ENCODE data around the gene VPS41.
"Not testable (repeated sequence)": the region's sequence is repeated elsewhere in the genome, so short reads cannot be mapped to it uniquely, and the experiment has no call there.

Gene VPS41

DNA sequence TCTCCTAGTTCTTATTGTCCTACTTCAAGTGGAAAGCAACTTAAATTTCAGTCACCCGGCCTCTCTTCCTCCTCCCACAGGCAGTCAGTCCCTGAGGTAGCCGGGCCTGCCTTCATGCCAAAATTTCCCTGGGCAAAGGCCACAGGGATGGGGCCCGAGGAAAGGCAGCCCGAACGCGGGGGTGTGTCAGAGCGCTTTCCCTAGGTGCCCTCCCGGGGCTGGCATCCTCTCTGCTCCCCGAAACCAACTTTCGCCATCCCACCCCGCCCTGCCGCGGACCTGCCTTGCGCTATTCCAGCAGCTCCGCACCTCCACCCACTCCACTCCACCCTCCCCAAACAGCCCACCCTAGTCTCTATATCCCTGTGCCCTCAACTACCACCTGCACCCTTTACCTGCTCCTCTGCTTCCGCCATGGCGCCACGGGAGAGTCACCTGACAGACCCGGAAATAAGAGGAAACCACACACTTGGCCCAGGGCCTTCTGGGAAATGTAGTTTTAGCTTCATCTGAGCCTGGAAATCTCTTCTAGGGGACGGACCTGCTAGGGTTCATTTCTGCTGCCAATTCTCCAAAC, at the start of gene VPS41:
Gene VPS41, minus strand, starts transcription at position 433 of the 577 bp plus-strand sequence. Its CDS starts 17 bp downstream, at position 416.
- TF ChIP-seq, protein P1, sequence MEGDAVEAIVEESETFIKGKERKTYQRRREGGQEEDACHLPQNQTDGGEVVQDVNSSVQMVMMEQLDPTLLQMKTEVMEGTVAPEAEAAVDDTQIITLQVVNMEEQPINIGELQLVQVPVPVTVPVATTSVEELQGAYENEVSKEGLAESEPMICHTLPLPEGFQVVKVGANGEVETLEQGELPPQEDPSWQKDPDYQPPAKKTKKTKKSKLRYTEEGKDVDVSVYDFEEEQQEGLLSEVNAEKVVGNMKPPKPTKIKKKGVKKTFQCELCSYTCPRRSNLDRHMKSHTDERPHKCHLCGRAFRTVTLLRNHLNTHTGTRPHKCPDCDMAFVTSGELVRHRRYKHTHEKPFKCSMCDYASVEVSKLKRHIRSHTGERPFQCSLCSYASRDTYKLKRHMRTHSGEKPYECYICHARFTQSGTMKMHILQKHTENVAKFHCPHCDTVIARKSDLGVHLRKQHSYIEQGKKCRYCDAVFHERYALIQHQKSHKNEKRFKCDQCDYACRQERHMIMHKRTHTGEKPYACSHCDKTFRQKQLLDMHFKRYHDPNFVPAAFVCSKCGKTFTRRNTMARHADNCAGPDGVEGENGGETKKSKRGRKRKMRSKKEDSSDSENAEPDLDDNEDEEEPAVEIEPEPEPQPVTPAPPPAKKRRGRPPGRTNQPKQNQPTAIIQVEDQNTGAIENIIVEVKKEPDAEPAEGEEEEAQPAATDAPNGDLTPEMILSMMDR (IDR thresholded peaks at IDR 0.05) = no peak
- Histone ChIP-seq H3K4me3 (peak within 1 kb of the TSS; percentile 95), H3K27ac (peak within 1 kb of the TSS; percentile 46 to 60)
- peak; percentile 82 for DNase-seq (ENCODE audit: low spot score)

DNA sequence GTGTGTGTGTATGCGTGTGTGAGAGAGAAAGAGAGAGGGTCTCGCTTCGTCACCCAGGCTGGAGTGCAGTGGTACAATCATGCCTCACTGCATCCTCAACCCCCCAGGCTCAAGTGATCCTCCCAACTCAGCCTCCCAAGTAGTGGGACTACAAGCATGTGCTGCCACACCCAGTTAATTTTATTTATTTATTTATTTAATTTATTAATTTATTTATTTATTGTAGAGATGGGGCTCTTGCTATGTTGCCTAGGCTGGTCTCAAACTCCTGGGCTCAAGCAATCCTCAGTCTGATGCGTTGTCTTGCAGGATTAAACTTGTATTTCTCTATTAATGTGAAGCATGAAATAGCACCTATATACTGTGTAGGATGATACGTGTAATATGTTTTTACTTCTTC, 46.9 kb upstream of the VPS41 start:
- TF ChIP-seq, protein P1 (IDR thresholded peaks at IDR 0.05) = no peak
- DNase-seq (ENCODE audit: low spot score) = no peak
- no peak overlapping the region for H3K27ac ChIP-seq
- no peak overlapping the region for H3K4me3 ChIP-seq

DNA sequence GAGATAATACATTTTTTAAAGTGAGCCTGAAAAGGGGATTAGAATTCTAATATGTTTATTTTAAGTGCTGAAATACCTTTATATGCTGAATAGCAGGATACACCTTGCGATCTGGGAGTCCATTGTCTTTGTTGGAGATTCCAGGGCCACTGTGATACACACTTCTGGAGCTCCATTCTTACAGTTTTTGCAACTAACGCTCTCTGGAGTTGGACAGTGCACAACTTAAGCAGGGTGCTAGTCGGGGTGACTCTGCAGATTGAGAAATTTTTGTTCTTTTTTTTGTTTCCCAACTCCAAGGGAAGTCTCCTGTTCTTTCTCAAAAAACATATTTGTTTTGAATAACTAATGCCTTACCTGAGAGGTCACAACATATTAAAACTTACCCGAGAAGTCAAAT, 45.0 kb upstream of the VPS41 start:
- no peak overlapping the region for H3K4me3 ChIP-seq
- no peak for DNase-seq (ENCODE audit: low spot score)
- no peak overlapping the region for H3K27ac ChIP-seq
- TF ChIP-seq, protein P1 (IDR thresholded peaks at IDR 0.05) = no peak

DNA sequence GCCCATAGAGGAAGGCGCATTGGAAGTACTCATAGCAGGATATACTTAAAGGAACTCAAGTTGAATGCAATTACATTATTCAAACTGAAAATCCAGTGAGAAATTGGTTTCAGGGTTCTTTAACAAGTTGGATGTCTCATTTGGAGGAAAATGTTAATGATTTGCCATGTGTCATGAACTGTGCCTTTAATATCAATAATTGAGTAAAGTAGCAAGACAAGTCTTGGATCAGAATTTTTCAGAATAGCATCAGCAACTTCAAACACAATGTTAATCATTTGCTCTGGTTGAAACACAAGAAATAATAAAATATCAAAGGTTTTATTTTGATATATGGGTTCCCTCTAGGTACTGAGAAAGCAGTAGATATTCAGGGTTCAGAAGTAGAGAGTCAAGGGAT, 44.2 kb upstream of the VPS41 start:
- DNase-seq (ENCODE audit: low spot score) = no peak
- Histone ChIP-seq H3K4me3 (no peak overlapping the region), H3K27ac (no peak overlapping the region)
- TF ChIP-seq, protein P1 (IDR thresholded peaks at IDR 0.05) = no peak

DNA sequence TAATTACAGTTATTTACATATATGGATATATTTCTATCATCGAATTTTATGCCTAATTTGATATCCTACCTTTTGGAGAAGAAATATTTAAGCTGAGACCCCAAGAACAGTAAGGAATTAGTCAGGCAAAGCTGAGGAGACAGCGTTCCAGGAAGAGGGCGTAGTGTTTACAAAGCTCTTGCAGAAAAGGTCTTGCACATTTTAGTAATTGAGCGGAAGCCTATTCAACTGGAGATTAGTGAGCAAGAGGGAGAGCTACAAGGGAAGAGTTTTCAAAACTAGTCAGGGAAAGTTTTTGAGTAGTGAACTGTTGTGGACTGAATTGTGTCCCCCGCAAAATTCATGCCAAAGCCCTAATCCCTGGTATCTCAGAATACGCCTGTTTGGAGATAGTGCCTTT, 42.2 kb upstream of the VPS41 start:
- no peak for DNase-seq (ENCODE audit: low spot score)
- Histone ChIP-seq H3K4me3 (no peak overlapping the region), H3K27ac (no peak overlapping the region)
- TF ChIP-seq, protein P1 (IDR thresholded peaks at IDR 0.05) = no peak

DNA sequence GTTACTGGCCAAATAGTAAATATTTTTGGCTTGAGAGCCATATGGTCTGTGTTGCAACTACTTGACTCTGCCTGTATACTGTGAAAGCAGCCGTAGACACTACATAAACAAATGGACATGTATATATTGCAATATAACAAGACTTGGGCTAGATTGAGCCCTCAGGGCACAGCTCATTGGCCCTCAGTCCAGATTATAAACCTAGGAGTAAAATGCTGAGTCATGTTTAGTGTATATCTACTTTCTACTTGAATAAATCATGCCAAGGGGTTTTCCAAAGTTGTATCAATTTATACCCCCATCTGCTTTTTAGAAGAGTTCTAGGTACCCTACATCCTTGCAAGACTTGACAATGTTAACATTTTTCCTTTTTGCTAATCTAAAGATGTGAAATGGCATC, 41.3 kb upstream of the VPS41 start:
- Histone ChIP-seq H3K27ac (peak overlapping the region in 1 of 2 donors; percentile 42), H3K4me3 (no peak overlapping the region)
- no peak for DNase-seq (ENCODE audit: low spot score)
- TF ChIP-seq, protein P1 (IDR thresholded peaks at IDR 0.05) = no peak

DNA sequence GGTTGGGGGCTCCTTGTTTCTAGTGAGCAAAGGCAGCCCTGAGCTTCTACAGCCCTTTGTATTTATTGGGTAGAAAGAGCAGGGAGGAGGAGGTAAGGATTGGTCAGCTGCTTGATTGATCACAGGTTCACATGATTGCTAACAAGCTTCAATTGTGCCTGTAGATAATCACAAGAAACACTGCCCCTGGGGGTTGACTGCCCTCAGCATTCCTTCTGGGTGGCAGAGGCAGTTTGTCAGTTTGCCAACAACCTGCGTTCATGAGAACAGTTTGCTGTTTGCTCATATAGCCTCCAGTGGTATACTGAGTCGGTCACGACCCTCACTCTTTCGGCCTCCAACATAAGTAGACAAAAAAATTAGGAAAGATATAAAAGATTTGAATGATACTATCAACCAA, 38.5 kb upstream of the VPS41 start:
- DNase-seq (ENCODE audit: low spot score); H3K27ac ChIP-seq; H3K4me3 ChIP-seq: not testable (repeated sequence)

All from coronary artery (tissue), 2 donors.